Duodenal mucosa (tissue), 2 donors: ENCODE measurements around the gene ISYNA1.
A peak's percentile ranks its signal among the peaks of the same experiment; 100 is the strongest.
"Not testable (repeated sequence)": the region's sequence is repeated elsewhere in the genome, so short reads cannot be mapped to it uniquely, and the experiment has no call there.

Experiments used
- H3K27ac ChIP-seq: one replicate; pipeline ENCODE4 v1.7.0; 2013; ENCODE audit warnings: low read depth, low read length
- H3K27me3 ChIP-seq, 2 donors: one replicate each; pipeline ENCODE4 v1.7.0; 2013; ENCODE audit warnings: low read length in 2 of 2, control low read depth in 1 of 2; ENCODE audit not compliant: insufficient read depth in 2 of 2, control insufficient read depth in 1 of 2
- H3K36me3 ChIP-seq, 2 donors: one replicate each; pipeline ENCODE4 v1.7.0; 2013; ENCODE audit warnings: low read length in 2 of 2, control low read depth in 1 of 2; ENCODE audit not compliant: insufficient read depth in 2 of 2, control insufficient read depth in 1 of 2
- H3K4me1 ChIP-seq, 2 donors: one replicate each; pipeline ENCODE4 v1.7.0; 2013; ENCODE audit warnings: low read length in 2 of 2, control low read depth in 1 of 2; ENCODE audit not compliant: insufficient read depth in 2 of 2, control insufficient read depth in 1 of 2
- H3K4me3 ChIP-seq, 2 donors: one replicate each; pipeline ENCODE4 v1.7.0; 2013; ENCODE audit warnings: low read length in 2 of 2, low read depth in 1 of 2
- H3K9ac ChIP-seq, 2 donors: one replicate each; pipeline ENCODE4 v1.7.0; 2013; ENCODE audit warnings: low read length in 2 of 2, low read depth in 1 of 2
- H3K9me3 ChIP-seq, 2 donors: one replicate each; pipeline ENCODE4 v1.7.0; 2013; ENCODE audit warnings: low read length in 2 of 2, control low read depth in 1 of 2; ENCODE audit not compliant: control insufficient read depth in 1 of 2

ISYNA1 gene

GRCh38 chr19:18412610-18413239, 25.2 kb downstream of the ISYNA1 start:
- H3K9me3 ChIP-seq: no peaks in the 10 kb centered on the region
- no peak overlapping the region for H3K27ac ChIP-seq
- peaks cover 21 to 34% of the 10 kb centered on the region in 2 donors for H3K4me1 ChIP-seq
- peaks cover 13 to 21% of the 10 kb centered on the region in 2 donors for H3K27me3 ChIP-seq
- H3K4me3 ChIP-seq: no peak overlapping the region
- no peaks in the 10 kb centered on the region for H3K36me3 ChIP-seq
- no peak overlapping the region for H3K9ac ChIP-seq

- Histone ChIP-seq H3K4me3 (no peak overlapping the region), H3K27me3 (no peaks in the 10 kb centered on the region), H3K4me1 (no peaks in the 10 kb centered on the region), H3K27ac (no peak overlapping the region), H3K9ac (no peak overlapping the region), H3K36me3 (no peaks in the 10 kb centered on the region), H3K9me3 (no peaks in the 10 kb centered on the region)
These were observed 29.9 kb downstream of the ISYNA1 start for GRCh38 chr19:18408053-18408476.

- Histone ChIP-seq H3K27me3 (no peaks in the 10 kb centered on the region), H3K4me1 (peaks cover 0 to 9% of the 10 kb centered on the region in 2 donors)
These were observed 31.2 kb downstream of the ISYNA1 start for GRCh38 chr19:18406749-18407148.

GRCh38 chr19:18405754-18406153, 32.2 kb downstream of the ISYNA1 start:
- not testable (repeated sequence) for H3K9me3 ChIP-seq, H3K36me3 ChIP-seq, H3K27me3 ChIP-seq, H3K4me1 ChIP-seq, H3K4me3 ChIP-seq, H3K9ac ChIP-seq, H3K27ac ChIP-seq

More at GRCh38 chr19:18406749-18407148, 31.2 kb downstream of the ISYNA1 start:
- Histone ChIP-seq H3K9me3 (no peaks in the 10 kb centered on the region), H3K36me3 (no peaks in the 10 kb centered on the region), H3K4me3 (no peak overlapping the region), H3K27ac (no peak overlapping the region), H3K9ac (no peak overlapping the region)

GRCh38 chr19:18402455-18403248, 35.3 kb downstream of the ISYNA1 start:
- not testable (repeated sequence) for H3K27me3 ChIP-seq, H3K9ac ChIP-seq, H3K36me3 ChIP-seq, H3K27ac ChIP-seq, H3K9me3 ChIP-seq, H3K4me3 ChIP-seq
- peaks cover 0 to 12% of the 10 kb centered on the region in 2 donors for H3K4me1 ChIP-seq

GRCh38 chr19:18401580-18402112, 36.3 kb downstream of the ISYNA1 start:
- Histone ChIP-seq H3K27me3 (peaks cover 6 to 7% of the 10 kb centered on the region in 2 donors), H3K27ac (peak overlapping the region; percentile 15), H3K9me3 (no peaks in the 10 kb centered on the region), H3K4me1 (peaks cover 9 to 20% of the 10 kb centered on the region in 2 donors), H3K36me3 (no peaks in the 10 kb centered on the region), H3K4me3 (no peak overlapping the region), H3K9ac (no peak overlapping the region)

GRCh38 chr19:18399008-18399407, 38.9 kb downstream of the ISYNA1 start:
- H3K9ac ChIP-seq: no peak overlapping the region
- peaks cover 13 to 20% of the 10 kb centered on the region in 2 donors for H3K4me1 ChIP-seq
- peaks cover 6 to 12% of the 10 kb centered on the region in 2 donors for H3K27me3 ChIP-seq
- no peaks in the 10 kb centered on the region for H3K9me3 ChIP-seq
- H3K36me3 ChIP-seq: no peaks in the 10 kb centered on the region
- no peak overlapping the region for H3K4me3 ChIP-seq
- no peak overlapping the region for H3K27ac ChIP-seq

GRCh38 chr19:18397242-18398202, 40.4 kb downstream of the ISYNA1 start, which contains the start of gene LRRC25:
Gene LRRC25 (minus strand): TSS chr19:18397622. CDS start chr19:18396963, 659 bp downstream.
- H3K27me3 ChIP-seq: peaks cover 6 to 12% of the 10 kb centered on the region in 2 donors
- H3K9ac ChIP-seq: peak within 1 kb of the TSS; percentile 10 to 43
- no peaks in the 10 kb centered on the region for H3K9me3 ChIP-seq
- H3K4me1 ChIP-seq: peaks cover 18 to 19% of the 10 kb centered on the region in 2 donors
- no peaks in the 10 kb centered on the region for H3K36me3 ChIP-seq
- H3K27ac ChIP-seq: no peak within 1 kb of the TSS
- H3K4me3 ChIP-seq: peak within 1 kb of the TSS; percentile 37 to 48

- peak overlapping the region; percentile 10 to 43 for H3K9ac ChIP-seq
- H3K36me3 ChIP-seq: no peaks in the 10 kb centered on the region
- H3K4me1 ChIP-seq: peaks cover 10 to 24% of the 10 kb centered on the region in 2 donors
- no peaks in the 10 kb centered on the region for H3K9me3 ChIP-seq
- H3K27me3 ChIP-seq: peaks cover 6 to 12% of the 10 kb centered on the region in 2 donors
- peak overlapping the region; percentile 37 to 48 for H3K4me3 ChIP-seq
- H3K27ac ChIP-seq: no peak overlapping the region
These were observed 41.3 kb downstream of the ISYNA1 start for GRCh38 chr19:18396471-18397241.
